SIG-M5 treated with dmso at 0.1 percent for 504 hours (cell line): Measurements from ENCODE around the gene HADHA.
"Not testable (repeated sequence)": the region's sequence is repeated elsewhere in the genome, so short reads cannot be mapped to it uniquely, and the experiment has no call there.

ENCODE experiments used
- DNase-seq: peaks from one replicate; lab custom pipeline; 2025; ENCODE audit not compliant: unreplicated experiment; lab: John Stamatoyannopoulos, UW

Gene HADHA

GRCh38 chr2:26176279-26176615 lies 68.2 kb downstream of the HADHA start:
- no peak for DNase-seq

- no peak for DNase-seq
Observed at GRCh38 chr2:26175466-26176278, 68.8 kb downstream of the HADHA start.

- DNase-seq, result no peak
Observed at GRCh38 chr2:26174691-26175465, 69.6 kb downstream of the HADHA start.

GRCh38 chr2:26173776-26174482 lies 70.5 kb downstream of the HADHA start:
- no peak for DNase-seq

GRCh38 chr2:26172871-26173775 lies 71.3 kb downstream of the HADHA start, which contains the start of gene GAREM2:
GAREM2 (plus strand) TSS chr2:26173088; CDS start chr2:26173221, 133 bp downstream.
- no peak for DNase-seq

- no peak for DNase-seq
Observed at GRCh38 chr2:26172189-26172870, 72.1 kb downstream of the HADHA start.

- DNase-seq, result no peak
Observed at GRCh38 chr2:26170795-26171194, 73.6 kb downstream of the HADHA start.

- DNase-seq, result no peak
Observed at GRCh38 chr2:26169681-26170414, 74.6 kb downstream of the HADHA start.

GRCh38 chr2:26169226-26169625 lies 75.2 kb downstream of the HADHA start:
- DNase-seq, result no peak

GRCh38 chr2:26168785-26169184 lies 75.6 kb downstream of the HADHA start:
- DNase-seq, result no peak

GRCh38 chr2:26166541-26166940 lies 77.9 kb downstream of the HADHA start:
- DNase-seq, result not testable (repeated sequence)

- DNase-seq, result no peak
Observed at GRCh38 chr2:26165403-26165802, 79.0 kb downstream of the HADHA start.

- no peak for DNase-seq
Observed at GRCh38 chr2:26164641-26165211, 79.7 kb downstream of the HADHA start.

- no peak for DNase-seq
Observed at GRCh38 chr2:26164231-26164630, 80.2 kb downstream of the HADHA start.

GRCh38 chr2:26162963-26163362 lies 81.5 kb downstream of the HADHA start:
- DNase-seq, result no peak

GRCh38 chr2:26161926-26162325 lies 82.5 kb downstream of the HADHA start:
- DNase-seq, result no peak

- no peak for DNase-seq
Observed at GRCh38 chr2:26157580-26157979, 86.9 kb downstream of the HADHA start.

- no peak for DNase-seq
Observed at GRCh38 chr2:26150243-26150642, 94.2 kb downstream of the HADHA start.

GRCh38 chr2:26148501-26148900 lies 95.9 kb downstream of the HADHA start:
- DNase-seq, result no peak
